Body of pancreas (tissue), 4 donors: ENCODE data around the gene EEPD1.

Experiments
- CTCF ChIP-seq, 7 experiments: fragments of 450-650 bp in 4 of 7; fragments of 200-600 bp in 3 of 7; sonication (generic) in 3 of 7; IDR thresholded peaks; one replicate each; pipeline ENCODE4 v1.5.1; 2016 to 2019; ENCODE audit warnings: antibody characterized with exemption in 7 of 7
- POLR2A ChIP-seq, 3 donors: fragments of 450-650 bp; IDR thresholded peaks; one replicate each; pipeline ENCODE4 v1.6.1; 2016; ENCODE audit warnings: antibody characterized with exemption in 3 of 3, mild to moderate bottlenecking in 2 of 3

- TF ChIP-seq CTCF (IDR thresholded peaks at IDR 0.05) (no peak), POLR2A (IDR thresholded peaks at IDR 0.05) (peak in 1 of 3 donors; percentile 10)
These were observed 128.1 kb downstream of the EEPD1 start for GRCh38 chr7:36280840-36281812.
